GM18499 (cell line): ENCODE results near the gene IPO13.

Experiments used
- ATAC-seq: cut with Tn5 transposase; IDR thresholded peaks from one replicate; pipeline ENCODE4 v1.9.1; 2021; ENCODE audit warnings: moderate number of reproducible peaks; ENCODE audit not compliant: insufficient read depth, unreplicated experiment

The IPO13 gene

DNA sequence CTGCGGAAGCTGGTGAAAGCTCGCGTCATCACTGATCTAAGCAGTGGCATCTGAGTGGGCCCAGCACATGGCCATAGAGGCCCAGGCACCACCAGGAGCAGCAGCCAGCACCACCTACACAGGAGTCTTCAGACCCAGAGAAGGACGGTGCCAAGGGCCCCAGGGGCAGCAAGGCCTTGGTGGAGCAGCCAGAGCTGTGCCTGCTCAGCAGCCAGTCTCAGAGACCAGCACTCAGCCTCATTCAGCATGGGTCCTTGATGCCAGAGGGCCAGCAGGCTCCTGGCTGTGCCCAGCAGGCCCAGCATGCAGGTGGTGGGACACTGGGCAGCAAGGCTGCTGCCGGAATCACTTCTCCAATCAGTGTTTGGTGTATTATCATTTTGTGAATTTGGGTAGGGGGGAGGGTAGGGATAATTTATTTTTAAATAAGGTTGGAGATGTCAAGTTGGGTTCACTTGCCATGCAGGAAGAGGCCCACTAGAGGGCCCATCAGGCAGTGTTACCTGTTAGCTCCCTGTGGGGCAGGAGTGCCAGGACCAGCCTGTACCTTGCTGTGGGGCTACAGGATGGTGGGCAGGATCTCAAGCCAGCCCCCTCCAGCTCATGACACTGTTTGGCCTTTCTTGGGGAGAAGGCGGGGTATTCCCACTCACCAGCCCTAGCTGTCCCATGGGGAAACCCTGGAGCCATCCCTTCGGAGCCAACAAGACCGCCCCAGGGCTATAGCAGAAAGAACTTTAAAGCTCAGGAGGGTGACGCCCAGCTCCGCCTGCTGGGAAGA is 16.4 kb upstream of the IPO13 start:
- no peak for ATAC-seq

DNA sequence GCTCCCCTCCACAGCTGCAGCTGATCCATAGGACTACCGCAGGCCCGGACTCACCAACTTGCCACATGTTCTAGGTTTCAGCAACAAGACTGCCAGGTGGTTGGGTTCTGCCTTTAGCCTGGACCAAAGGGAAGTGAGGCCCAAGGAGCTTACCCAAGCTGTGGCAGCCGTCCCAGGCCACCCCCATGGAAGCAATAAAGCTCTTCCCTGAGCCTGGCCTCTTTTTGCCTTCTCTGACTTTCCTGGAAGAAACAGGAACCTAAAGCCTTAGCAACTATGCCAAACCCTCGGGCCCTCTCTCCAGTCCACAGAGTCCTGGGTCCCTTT is 15.8 kb upstream of the IPO13 start:
- ATAC-seq = no peak

DNA sequence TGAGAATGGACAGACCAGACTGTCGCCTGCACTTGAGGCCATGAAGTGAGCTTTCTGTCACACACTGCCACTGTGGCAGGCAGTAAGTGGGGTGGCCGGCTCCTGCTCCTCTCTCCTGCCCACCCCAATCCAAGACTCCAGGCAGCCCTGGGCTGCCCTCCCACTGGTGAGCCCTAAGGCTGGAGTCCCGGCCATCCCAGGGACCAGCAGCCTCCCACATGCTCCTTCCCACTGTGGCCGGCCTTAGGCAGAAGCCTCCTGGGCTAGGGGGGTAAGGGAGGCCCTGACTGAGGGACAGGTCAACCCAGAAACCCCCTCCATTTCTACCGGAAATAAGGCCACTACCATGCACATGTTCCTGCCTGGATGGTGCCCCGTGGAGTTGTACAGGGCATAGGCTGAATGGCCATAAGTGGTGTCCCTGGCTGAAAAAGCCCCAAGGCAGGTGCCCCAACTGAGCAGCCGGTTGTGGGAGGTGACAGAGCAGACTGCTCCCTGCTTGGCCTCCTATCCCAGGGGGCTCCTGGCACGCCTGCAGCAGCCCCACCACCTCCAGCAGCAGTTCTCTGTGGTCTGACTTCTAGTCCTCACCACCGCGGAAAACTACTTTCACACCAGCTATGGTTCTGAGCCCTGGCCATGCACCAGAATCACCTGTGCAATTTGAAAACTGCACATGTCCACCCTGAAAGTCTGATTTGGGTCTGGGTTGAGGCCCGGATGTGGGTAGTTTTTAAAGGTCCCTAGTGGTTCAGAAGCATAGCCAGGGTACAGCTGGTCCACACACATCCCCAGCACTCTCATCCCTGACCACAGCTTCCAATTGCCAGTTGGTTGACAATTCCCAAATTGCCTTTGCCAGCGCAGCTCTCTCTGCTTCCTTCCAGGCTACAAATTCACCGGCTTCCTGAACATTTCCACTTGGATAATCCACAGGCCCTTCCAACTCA is 14.8 kb upstream of the IPO13 start:
- ATAC-seq = no peak

DNA sequence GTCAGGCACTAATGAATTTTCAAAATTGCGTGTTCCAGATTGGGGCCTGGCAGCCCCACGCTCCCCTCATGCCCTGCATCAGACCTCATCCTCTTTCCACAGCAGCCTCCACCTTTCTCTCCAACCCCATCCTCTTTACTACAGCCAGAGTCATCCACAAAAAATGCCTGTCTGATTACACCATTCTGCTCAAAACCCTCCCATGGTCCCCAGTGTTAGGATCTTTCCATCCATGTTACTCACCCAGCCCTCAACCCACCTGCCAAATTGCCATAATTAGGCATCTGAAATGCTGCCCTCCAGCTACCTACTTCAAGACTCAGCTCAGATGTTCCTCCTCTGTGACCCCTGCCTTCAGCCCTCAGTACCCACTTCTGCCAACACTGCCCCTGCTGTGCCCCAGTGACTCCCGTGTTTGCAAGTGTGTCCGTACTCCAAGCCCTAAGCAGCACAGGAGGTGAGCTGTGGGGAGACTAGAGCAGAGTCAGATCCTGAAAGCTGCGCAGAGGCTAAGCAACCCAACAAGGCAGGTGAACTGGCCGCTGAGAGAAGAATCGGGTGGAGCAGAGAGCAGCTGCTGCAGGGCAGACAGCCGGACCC is 13.9 kb upstream of the IPO13 start:
- ATAC-seq = no peak

DNA sequence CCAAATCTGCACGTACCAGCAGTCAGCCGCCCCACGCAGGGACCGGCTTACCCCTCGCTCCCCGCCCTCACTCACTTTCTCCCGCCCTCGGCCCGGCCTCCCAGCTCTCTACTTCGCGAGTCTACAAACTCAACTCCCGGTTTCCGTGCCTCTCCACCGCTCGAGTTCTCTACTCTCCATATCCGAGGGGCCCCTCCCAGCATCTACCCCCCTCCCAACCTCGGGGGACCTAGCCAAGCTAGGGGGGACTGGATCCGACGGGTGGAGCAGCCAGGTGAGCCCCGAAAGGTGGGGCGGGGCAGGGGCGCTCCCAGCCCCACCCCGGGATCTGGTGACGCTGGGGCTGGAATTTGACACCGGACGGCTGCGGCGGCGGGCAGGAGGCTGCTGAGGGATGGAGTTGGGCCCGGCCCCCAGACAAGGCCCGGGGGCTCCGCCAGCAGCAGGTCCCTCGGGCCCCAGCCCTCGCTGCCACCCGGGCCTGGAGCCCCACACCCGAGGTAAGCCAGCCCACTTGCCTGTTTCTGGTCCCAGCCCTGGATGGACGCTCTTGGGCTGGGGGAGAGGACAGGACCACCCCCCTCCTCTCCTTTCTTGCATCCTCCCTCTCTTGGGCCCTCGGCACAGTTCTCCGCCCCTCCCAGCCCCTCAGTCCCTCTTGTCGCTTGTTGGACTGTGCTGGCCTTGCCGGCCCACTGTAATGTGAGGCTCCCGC is 13.2 kb upstream of the IPO13 start, which contains the start of gene ARTN:
Gene ARTN (plus strand): TSS at position 416 of the 715 bp plus-strand sequence. CDS start 1,856 bp downstream, outside the sequence.
- no peak for ATAC-seq

DNA sequence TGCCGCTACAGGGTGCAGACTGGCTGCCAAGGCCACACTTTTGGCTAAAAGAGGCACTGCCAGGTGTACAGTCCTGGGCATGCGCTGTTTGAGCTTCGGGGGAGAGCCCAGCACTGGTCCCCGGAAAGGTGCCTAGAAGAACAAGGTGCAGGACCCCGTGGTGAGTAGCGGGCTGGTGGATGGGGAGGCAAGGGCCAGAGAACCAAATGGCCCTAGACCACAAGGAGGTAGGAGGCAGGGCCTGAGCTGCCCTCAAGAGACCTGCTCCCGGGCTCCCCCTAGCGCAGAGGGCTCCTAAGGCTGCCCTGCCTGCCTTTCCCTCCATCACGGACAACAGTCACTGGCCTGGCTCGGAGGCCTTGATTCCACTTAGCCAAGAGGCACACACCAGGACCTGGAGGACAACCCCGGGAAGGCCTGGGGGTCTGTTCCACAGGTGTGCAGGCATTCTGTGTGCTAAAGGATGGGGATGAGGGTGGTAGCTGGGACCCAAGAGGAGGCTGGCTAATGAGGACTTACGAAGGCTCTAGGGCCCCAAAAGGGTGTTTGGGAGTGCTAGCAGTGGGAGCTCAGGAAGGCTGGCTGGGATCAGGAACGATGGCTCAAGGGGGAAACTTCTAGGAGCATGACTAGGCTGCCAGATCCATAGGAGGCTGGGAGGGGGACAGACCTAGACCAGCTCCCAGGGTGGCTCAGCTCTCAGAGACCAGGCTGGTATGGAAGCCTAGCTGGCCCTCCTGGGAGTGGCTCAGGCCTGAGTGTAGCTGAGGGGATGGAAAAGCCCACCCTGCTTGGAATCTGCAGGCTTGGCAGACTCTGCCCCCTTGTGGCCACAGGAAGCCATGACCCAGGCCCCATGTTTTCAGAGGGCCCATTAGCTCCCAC is 12.4 kb upstream of the IPO13 start:
- ATAC-seq = no peak

DNA sequence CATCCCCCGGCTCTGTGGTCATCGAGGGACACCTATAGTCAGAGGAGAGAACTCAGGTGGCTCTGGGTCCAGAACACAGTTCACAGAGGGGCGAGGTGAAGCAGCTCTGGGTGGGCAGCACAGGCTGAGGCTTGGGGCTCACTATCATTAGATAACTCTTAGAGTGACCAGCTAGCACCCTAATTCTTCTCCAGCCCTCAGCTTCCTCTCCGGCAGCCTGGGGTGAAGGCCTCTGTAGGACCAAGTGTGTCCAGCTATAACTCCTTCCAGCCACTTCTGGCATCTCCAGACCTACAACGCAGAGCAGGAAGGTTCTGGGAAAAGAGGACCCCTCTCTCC is 11.8 kb upstream of the IPO13 start:
- no peak for ATAC-seq

DNA sequence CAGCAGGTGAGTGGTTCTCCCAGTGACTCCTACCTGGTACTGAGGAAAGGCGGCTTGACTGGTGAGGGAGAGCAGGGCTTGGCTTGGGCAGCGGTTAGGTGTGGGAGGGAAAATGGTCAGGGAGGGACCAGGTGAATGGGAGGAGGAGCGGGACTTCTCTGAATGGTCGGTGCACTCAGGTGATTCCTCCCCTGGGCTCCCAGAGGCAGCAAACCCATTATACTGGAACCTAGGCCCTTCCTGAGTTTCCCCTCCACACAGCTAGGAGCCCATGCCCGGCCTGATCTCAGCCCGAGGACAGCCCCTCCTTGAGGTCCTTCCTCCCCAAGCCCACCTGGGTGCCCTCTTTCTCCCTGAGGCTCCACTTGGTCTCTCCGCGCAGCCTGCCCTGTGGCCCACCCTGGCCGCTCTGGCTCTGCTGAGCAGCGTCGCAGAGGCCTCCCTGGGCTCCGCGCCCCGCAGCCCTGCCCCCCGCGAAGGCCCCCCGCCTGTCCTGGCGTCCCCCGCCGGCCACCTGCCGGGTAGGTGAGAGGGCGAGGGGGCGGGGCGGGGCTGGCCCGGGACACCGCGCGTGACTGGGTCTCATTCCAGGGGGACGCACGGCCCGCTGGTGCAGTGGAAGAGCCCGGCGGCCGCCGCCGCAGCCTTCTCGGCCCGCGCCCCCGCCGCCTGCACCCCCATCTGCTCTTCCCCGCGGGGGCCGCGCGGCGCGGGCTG is 10.9 kb upstream of the IPO13 start:
- ATAC-seq = no peak

DNA sequence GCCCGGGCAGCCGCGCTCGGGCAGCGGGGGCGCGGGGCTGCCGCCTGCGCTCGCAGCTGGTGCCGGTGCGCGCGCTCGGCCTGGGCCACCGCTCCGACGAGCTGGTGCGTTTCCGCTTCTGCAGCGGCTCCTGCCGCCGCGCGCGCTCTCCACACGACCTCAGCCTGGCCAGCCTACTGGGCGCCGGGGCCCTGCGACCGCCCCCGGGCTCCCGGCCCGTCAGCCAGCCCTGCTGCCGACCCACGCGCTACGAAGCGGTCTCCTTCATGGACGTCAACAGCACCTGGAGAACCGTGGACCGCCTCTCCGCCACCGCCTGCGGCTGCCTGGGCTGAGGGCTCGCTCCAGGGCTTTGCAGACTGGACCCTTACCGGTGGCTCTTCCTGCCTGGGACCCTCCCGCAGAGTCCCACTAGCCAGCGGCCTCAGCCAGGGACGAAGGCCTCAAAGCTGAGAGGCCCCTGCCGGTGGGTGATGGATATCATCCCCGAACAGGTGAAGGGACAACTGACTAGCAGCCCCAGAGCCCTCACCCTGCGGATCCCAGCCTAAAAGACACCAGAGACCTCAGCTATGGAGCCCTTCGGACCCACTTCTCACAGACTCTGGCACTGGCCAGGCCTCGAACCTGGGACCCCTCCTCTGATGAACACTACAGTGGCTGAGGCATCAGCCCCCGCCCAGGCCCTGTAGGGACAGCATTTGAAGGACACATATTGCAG is 10.2 kb upstream of the IPO13 start:
- no peak for ATAC-seq

DNA sequence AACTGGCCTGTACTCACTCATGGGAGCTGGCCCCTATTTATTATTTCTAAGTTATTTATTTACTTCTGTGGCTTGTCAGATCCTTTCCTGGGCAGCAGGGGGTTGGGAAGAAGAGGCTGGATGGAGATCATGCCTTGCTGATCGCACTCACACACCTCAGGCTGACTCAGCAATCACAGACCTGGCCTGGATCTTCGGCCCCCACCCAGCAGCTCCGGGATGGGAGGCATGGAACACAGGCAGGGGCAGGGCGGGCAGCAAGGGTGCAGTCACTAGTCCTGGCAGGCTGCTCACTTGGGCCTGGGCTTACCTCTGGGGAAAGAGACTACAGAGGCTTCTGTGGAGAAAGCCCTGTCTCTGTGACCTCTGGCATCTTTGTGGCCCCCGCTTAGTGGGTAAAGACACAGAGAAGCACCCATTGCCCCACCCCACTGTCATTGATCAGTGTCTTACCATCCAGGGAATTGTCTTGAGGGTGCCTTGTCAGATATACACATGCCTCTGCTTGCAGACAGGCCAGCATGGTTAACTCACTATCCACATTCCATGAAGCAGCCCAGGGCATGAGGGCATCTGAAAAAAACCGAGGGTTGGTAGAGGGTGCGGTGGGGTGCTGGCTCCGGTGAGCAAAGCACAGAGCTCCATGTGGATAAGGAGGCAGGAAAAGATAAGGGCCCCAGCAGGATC is 9.4 kb upstream of the IPO13 start:
- no peak for ATAC-seq

DNA sequence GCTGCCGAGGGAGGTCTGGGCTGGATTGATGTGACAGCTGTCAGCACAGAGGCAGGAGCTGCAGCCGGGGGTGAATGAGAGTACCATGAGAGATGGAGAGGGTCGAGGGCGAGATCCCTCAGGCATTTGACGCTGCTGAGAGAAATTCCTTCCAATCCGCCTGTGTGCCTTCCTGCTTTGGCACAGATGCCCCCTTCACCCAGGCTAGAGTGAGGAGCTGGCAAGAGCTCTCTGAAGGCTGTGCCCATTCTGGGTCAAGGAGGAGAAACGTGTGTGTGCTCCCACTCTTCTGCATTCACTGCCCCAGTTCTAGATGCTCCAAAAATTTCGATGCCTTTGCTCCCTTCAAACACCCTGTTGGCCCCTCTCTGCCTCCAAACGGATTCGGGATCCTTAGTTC is 8.4 kb upstream of the IPO13 start:
- ATAC-seq = no peak

DNA sequence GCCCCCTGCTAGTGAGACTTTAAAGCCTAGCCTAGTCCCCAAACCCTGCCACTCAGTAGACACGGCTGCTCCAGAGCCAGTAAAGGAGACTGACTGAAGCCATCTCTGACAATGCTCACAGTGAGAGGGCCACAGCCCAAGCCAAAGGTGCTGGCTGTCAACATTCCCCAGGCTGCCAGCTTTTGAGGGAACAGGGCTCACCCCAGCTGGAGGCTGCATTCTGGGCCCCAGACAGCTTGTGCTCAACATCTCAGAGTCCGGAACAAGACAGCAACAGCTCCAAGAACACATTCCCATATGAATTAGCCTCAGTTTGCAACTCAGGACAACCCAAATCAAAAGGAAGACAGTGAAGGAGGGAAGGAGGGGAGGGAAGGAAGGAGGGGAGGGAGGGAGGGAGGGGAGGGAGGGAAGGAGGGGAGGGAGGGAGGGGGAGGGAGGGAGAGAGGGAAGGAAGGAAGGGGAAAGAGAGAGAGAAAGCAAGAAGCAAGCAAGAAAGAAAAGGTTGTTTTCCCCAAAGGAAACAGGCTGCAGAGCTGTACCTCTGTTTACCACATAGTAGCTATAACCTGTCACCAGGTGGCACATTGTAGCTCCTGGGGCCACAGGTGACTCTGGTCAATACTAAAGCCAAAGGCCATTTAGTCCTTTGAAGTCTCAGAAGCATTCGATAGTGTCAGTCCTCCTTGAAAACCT is 7.7 kb upstream of the IPO13 start:
- ATAC-seq = no peak

DNA sequence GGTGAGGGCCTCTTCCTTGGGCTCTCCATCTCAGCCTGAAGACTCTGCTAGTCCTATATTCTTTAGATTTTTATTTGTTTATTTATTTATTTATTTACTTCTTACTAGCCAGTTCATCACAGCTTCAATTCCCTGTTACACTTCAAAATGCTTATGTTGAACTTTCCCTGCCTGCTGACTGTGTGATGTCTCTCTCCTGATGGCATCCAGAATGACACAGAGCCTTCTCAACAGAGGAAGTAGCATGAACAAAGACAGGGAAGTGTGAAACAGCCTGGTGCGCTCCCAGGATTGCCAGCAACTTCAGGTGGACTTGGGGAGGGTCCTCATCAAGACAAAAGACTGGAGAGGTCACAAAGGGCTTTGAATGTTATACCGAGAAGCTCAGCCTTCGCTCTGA is 4.3 kb upstream of the IPO13 start:
- ATAC-seq = no peak

DNA sequence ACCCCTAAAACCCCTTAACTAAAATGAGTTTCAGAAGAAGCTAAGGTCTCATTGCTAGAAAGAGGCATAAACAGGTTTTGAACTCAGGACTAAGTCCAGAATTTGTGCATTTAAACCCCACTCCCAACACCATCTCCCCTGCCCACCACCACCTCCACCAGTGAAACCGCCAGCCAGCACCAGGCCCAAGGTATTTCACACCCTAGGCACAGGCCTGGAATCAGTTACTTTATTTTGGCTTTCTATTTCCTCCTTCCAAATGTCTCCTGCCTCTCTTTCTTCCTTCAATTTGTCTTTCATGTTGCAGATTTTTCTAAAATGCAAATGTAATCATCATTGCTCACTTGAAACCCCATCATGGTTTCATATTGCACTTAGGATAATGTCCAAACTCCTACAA is 1.9 kb upstream of the IPO13 start:
- ATAC-seq = no peak

DNA sequence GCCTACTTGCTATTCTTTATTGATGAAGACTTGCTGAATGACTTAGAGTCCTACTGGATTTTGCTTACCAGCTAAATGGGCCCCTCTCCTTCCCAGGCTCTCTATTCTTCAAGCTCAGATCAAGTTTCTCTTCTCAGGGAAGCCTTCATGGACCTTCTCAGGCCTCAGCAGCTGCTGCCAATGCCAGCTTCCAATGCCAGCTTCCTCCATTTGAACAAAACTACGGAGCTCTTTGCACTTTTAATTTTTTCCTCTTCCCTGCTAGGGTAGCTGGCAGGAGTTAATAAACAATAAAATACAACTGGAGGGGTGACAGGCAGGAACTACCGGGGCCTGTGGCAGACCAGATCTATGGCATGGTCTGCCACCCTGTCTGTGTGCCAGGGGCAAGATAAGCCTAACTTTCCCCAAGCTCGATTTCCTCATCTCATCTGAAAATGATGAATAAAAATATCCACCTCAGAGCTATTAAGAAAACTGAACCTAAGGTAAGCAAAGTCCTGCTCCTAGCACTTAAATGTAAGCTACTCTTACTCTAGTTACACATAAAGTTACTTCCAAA is 995 bp upstream of the IPO13 start:
- ATAC-seq = no peak

DNA sequence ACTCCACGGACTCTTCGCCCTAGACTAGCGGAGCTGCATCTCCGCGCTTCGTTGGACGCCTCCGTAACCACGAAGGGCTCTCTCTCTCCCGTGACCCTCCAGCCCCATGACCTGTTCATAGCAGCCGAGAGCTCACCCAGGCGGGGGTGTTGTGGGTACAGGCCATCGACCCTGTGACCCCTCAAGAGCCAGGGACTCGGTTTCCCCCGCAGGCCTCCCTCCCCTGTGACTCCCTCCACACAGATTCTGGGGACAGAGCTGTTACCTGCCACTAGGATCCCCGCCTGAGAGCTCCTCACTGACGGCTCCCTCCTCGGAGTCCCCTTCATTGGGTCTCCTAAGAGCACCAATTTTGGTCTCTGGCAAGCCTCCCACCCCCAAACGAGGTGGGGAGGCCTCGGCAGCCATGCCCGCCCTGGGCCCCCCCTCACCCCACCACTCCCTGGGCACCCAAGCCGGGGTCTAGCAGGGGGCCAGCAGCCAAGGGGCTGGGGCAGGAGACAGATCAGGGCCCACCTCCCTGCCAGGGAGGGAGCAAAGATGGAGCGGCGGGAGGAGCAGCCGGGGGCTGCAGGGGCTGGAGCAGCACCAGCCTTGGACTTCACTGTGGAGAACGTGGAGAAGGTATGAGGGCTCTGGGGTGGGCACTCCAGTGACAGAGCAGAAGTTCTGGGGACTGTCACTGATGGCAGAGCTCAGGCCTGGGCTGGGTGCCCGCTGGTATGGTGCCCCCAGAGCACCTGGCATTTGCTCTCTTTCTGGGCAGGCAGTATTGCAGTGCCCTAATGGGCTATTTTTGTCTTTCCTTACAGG is 517 bp downstream of the IPO13 start:
- ATAC-seq = no peak
